ENCODE results near the gene WIZ. TPM values are rescaled to one million over a fixed set of nuclear protein-coding genes. Genes with fewer than 3 reads are reported as not detected.

WIZ gene
- total RNA-seq, 1 experiment from 2014 or later, result 28.9 TPM

DNA sequence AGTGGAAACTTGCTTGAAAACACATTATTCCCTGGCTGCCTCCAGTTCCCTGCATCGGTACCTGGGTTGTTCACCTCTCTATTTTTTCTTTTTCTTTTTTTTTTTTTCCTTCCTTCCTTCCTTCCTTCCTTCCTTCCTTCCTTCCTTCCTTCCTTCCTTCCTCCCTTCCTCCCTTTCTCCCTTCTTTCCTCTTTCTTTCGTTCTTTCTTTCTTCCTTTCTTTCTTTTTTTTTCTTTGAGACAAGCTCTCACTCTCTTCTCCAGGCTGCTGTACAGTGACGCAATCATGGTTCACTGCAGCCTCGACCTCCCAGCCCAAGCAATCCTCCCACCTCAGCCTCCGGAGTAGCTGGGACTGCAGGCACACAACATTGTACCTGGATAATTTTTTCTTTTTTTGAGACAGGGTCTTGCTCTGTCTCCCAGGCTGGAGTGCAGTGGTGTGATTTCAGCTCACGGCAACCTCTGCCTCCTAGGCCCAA is 18.0 kb upstream of the WIZ start:
- DNase-seq (ENCODE audit: low read depth), result no peak

DNA sequence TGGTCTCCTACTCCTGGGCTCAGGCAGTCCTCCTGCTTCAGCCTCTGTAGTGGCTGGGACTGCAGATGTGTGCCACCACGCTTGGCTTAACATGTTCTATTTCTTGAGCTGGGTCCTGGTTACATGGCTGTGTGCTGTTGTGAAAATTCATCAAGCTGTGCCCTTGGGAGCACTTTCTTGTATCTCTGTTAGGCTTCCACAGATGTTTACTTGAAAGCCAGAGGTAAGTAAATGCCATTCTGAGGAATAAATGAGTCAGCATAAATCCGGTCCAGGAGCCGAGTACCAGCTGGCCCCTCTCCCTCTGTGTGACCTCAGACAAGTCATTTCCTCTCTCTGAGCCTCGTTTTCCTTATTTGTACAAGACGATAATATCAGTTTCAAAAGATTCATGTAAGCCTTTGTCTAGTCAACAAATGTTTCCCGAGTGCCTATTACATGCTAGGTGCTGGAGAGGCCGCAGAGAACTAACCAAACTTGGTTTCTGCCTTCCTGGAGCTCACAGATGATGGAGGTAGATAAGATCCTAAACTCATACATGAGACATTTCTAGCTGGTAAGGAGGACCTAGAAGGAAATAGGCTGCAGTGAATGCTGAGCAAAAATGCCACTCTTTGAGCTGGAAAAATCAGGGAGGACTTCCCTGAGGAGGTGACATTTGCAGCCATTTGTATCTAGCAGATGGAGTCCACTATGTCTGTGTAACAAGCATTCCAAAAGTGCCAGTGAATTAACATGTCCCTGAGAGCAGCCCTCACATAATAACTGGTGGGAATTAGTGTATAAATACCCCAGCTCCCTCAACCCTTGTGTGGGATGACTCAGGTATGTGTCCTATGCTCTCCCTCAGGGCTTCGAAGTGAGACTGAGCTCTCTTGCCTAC is 17.3 kb upstream of the WIZ start:
- DNase-seq (ENCODE audit: low read depth), result peak; percentile 87

DNA sequence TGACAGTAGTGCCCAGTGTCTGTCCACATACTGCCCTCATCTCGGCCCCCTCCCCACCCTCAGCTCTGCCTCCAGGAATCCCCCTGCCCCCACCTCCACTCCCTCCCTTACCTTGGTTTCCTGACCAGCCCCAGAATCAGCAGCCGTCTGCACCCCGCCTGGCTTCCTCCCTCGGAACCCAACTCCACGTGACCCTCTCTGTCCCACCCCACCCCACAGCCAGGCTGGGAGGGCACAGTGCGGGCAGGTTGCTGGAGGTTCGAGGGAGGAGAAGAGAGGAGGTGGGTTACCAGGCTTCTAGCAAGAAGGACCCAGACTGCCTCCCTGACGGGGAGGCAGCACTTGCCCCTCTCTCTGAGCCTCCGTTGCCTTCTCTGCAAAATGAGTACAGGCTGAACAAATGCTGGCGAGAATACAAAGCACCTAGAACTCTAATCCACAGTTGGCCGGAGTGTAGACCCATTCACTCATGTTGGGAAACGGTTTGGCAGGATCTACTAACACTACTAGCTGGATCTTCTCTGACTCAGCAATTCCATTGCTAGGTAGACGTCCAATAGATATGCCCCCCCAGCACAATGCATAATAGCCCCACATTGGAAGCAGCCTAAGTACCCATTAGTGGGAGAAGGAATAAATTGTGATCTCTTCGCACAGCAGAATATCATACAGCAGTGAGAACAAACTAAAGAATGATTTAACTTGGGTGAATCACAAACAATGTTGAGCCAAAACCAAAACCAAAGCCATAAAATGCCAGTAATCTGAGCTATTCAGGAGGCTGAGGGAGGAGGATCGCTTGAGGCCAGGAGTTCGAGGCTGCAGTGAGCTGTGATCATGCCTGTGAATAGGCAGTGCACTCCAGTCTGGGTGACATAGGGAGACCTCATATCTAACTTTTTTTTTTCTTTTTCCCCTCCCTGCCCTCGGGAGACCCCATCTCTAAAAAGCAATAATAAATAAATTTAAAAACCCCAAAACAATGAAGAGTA is 14.9 kb upstream of the WIZ start, which contains the start of gene RASAL3:
Gene RASAL3, minus strand, starts transcription at position 151 of the 992 bp plus-strand sequence. CDS start 186 bp downstream, outside the sequence.
- no peak for DNase-seq (ENCODE audit: low read depth)

DNA sequence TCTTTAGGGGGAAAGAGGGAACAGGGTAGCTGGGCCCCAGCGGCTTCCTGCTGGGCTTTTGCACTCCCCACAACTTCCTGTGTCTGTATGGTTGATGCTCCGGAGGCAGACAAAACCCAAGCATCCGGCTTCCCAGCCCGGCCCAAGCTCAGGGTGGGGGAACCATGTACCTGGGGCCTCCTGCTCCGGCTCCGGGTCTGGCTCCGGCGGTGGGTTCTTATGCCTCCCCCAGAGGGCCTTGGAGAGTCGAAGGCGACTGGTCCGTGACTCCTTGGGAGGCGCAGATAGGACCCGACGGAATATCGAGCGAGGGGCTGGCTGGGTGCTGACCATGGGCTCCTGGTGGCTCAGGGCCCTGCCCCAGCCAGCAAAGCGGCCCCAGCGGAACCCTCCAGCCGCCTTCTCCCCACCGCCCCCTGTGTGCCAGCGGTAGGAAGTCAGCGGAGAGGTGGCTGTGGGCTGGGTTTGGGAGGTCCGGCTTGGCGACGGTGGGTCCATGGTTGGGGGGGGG is 14.2 kb upstream of the WIZ start:
- no peak for DNase-seq (ENCODE audit: low read depth)

DNA sequence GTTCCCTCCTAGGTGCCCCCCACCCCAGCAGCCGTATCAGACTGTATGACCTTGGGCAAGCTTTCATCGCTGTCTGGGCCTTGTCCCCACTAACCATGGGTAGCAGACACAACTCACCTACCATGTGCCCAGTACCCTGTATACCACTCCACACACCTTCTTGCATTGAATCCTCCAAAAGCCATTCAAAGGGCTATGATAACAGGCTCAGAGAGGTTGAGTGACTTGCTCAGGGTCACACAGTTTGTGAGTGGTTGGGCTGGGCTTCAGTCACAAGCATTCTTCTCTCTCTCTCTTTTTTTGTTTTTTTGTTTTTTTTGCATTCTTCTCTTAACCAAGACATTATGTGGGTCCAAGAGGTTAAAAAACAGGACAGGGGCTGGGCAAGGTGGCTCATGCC is 11.9 kb upstream of the WIZ start:
- DNase-seq (ENCODE audit: low read depth), result no peak

DNA sequence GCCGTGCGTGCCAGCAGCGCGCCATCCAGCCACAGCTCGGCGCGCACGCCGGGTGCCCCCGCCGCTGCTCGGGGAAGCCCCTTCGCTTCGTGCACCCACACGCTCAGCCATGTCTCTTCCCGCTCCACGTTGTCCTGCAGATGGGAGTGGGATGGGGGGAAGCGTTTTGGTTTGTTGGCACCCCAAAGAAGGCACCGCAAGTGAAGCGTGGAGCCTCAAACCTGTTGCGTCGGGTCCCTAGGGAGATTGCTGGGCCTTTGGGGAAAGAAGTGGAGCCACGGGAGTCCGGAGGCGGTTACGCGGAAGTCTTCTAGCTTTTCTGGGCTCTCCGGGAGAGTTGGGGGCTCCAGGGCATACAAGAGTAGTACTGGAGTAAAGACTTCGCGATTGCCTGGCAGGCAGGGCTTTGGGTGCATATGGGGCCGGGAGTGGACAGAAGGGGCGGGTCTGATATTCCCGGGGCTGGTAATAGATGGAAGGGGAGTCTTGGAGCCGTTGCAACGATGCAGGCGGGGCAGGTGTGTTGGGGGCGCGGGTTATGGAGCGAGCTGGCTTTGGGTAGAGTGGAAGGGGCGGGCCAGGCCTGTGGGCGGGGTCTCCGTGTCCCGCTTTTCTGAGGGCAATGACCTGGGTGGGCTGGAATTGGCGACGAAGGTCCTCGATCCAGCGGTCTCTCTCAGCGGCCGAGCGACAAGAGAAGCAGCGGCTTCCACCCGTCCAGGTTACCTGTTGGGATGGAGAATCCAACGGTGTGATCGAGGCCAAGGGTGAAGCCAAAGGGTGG is 8.1 kb upstream of the WIZ start:
- no peak for DNase-seq (ENCODE audit: low read depth)

DNA sequence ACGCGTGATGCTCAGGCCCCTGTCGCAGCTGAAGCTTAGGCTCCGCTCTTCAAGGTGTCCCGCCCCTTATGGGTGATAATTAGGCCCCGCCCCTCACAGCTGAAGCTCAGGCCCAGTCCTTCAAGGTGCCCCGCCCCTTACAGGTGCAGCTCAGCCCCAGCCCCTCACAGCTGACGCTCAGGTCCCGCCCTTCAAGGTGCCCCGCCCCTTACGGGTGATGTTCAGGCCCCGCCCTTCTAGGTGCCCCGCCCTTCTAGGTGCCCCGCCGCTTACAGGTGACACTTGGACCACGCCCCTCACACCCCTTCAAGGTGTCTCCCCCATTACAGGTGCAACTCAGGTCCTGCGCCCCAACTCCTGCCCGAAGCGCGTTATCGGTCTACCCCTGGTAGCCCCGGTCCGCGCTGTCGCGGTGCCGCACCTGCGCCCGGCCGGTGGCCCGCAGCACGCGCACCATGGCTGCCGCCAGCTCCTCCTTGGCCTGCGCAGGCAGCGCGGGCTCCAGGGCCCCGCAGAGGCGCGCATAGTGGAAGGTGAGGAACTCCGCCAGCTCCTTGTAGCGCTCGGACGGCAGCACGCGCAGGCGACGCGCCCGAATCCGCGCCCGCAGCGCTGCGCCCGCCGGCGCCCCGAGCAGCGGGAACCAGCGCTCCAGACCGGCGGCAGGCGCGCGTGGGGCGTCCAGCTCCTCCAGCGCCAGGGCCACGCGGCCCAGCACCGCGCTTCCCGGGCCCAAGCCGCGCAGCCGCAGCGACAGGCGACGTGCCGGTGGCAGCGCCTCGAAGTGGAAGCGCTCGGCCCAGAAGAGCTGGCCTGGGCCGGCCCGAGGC is 7.3 kb upstream of the WIZ start:
- no peak for DNase-seq (ENCODE audit: low read depth)

DNA sequence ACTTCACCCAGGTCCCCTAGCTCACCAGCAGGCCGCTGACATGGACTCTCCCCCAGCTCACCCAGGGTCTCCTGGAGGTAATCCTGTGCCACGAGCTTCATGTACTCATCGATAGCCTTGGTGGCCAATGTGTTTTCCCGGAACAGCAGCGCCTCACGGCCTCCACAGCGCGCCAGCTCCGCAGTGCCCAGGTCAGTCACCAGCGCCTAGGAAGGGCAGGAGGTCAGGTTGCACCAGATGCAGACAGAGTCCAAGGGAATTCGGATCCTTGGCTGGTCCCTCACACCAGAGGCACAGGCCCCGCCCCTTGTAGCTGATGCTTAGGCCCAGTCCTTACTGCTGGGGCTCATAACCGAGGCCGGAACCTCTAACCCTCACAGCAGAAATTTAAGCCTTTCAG is 6.7 kb upstream of the WIZ start:
- no peak for DNase-seq (ENCODE audit: low read depth)

DNA sequence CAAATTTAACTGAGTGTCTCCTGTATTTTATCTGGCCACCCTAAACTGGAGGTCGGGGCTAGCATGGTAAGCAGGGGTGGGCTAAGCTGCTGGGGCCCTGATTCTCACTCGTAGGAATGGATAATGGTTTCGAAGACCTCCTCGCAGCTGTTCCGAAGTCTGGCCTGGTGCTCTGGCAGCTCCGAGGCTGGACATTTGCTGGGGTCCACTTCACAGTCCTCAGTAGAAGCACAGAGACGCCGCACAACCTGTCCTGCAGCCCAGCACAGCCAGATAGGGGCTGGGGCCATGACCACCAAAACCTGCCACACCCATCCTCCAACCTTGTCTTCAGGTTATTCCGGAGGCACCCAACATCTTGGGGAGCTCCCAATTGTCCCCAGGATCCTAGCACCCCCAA is 6.2 kb upstream of the WIZ start:
- DNase-seq (ENCODE audit: low read depth), result no peak

DNA sequence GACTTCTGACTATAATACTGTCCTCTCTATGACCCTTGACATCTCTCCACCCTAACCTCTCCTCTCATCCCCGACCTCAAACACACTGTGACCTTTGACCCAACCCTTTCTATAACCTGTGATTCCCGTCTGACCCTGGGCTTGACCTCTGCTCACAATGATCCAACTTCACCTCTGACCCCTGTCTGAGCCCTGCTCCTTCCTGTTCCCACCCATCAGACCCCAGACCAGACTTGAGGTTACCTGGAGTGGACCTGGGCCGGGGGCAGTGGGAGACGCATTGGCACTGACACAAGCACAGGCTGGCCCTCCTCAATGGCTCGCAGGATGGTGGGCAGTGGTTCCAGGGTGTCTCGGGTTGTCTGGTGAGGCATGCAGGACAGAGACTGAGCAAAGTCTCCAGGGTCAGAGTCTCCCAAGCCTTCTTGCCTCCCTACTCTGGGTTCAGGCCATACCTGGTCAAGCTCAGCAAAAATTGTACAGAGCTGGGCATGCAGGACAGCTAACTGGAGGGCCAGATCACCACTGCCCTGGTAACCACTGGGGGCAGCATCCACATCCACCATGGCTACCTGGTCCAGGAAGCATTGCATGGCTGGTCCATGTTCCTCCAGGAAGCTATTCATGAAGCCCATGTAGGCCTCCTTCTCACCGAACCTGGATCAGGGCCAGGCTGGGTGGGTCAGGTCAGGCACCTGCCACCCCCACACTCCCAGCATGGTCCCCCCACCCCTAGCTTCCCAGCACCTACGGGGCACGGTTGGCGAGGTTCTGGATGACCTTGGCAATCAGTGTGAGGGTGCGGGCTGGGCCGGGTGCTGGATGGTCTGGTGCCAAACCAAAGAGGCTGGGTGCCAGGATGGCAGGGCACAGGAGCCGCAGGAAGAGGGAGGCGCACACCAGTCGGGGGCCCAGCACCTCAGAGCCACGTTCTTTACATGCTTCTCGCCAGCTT is 4.4 kb upstream of the WIZ start:
- DNase-seq (ENCODE audit: low read depth), result no peak

DNA sequence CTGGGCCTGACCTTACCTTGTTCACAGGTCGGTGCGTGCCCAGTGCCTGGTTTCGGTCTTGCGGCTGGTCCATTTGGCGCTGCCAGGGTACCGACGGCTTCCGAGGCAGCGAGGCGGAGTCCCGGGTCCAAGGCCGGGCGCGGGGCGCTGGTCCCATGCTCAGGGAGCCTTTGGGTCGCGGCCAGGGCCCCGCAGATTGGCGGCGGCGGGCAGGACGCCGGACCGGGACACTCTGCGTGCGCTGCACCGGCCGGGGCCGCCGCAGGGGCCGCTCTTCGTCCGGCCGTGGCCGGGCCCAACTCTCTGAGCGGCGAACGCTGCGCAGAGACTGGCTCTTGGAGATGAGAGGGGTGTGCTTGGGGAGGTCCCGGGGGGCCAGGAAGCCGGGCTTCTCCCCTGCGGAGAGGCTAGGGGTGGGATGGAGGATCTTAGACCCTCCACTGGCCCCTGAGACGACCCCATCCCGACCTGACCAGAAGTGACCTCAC is 3.4 kb upstream of the WIZ start:
- DNase-seq (ENCODE audit: low read depth), result no peak

DNA sequence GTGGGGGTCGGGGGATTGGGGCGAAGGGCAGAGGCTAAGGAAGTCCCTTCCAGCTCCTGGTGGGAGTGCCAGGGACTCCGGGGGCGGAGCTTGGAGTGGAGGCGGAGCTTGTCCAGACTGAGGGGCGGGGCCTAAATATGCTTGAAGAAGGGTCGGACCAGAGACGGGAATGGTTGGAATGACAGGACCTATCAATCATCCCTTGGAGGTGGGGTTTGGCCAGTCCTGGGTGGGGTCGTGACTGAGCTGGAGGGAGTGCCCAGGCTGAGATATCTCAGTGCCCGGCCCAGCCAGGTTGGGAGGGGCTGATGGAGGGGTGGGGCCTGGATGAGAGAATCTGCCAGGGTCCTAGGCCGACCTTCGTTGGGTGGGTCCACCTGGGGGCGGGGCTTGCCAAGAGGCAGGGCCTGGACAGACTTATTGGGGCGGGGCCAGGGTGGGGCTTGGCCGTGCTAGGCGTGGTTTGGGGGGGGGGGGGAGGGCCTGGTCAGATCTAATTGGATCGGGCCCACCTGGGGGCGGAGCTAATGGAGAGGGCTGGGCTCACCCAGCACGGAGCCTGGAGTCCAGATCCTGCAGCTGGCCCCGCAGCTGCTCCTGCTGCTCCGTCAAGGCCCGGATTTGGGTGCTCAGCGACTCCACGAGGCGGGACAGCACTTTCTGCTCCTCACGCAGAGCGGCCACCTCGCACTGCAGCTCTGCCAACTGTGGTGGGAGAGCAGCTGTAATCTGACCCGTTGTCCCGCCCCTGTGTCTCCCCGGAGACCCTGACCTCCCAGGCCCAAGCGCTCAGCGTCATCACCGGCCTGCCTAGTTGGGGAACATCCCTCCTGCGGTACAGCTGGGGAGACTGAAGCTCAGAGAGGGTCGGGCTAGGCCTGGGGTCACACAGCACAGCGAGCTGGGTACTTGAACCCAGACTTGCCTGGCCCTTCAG is 2.6 kb upstream of the WIZ start:
- peak; percentile 21 for DNase-seq (ENCODE audit: low read depth)

DNA sequence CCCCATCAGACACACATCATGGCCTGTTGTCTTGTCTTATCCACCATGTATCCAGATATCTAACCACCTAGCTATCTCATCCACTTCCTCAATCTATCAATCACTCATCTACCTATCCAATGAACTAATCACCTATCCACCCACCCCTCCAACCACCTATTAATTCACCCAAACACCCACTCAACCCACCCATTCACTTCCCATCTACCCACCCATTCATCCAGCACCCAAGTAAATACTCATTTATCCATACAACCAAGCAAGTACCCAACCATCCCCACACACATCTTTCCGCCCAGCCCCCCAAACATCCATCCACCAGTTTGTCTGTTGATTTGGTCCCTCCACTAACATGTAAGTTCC is 753 bp upstream of the WIZ start:
- DNase-seq (ENCODE audit: low read depth), result no peak

DNA sequence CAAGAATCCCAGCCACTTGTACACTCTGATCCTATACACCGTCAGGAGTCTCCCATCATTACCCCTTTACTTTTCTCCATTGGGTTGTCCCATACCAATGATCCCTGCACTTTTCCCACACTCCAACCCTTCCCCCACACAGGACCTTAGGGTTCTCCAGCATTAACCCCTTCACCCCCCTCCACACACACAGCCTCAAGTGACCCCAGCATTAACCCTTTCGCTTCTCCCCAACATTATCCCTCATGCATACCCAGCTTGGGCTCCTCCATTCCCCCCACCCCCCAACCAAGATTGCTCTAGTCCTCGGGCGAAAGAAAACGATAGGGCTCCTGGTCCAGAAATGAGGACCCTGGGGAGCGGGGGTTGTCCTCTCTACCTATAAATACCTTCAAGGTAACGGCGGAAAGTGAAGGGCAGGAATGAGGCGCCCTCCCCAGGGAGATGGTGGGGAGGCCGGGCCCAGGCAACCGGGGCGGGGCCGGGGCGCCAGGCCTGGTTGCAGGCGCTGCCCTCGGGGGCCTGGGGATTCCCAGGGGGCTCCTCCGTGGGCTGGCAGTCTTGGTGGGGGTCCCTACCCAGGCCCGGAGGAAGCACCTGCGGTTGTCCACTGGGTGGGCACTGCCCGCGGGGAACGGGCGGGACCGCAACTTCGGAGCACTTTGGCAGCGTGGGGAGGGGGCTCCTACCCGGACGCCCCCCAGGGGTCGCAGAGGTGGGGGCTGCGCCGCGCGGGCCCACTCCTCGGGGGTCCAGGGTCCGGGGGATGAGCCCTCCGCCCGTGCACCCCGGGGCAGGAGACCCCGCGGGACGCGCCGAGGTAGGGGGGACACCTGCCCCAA is 757 bp downstream of the WIZ start:
- peak; percentile 17 for DNase-seq (ENCODE audit: low read depth)

DNA sequence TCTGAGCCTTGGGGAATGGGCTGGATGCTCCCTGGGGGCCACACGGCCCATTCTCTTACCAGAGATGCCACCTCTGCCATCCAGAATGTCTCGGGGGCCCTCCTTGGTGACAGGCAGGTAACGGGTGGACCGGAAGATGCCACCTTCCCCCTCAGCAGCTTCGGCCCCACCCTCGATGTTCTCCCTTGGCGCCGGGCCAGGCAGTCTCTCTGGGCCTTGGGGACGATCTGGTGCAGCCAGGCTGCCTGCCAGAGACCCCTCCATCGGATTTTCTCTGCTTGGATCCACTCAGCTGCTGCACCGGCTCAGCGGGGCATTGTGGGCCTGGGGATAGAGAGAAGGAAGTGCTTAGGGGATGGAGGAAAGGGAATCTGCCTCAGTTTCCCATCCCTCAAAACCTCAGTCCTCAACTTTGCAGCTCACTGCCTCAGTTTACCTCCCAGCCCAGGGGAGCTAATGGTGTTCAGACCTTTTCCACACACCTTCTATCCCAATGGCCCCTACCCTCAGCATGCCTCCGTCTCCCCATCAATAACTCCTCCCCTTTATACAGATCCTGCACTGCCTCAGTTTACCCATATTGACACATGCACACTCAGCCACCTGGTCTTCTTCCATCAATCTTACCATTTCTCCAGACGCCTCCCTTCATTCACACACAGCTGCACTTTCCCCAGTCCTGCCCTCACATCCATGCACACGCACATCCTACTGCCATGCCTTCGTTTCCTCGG is 1.5 kb downstream of the WIZ start:
- DNase-seq (ENCODE audit: low read depth), result no peak

DNA sequence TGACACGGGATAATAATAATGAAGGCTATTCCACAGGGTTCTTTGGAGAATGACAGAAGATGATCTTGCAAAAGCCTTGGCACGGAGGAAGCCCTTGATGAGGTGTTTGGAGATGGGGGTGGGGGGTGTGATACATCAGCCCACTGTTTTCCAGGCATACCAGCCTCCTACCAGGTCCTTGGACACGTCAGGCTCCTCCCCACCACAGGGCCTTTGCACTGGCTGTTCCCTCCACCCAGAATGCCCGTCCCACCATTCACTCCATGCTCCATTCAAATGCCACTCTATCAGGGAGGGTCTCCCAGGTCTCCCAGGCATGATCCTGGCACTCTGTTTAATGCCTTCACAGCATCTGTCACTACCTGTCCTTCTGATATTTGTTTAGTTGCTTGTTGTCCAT is 2.7 kb downstream of the WIZ start:
- no peak for DNase-seq (ENCODE audit: low read depth)

Data from HT1080 (cell line).